Measurements from ENCODE around the gene PSME4.

- TF ChIP-seq CTCF (IDR thresholded peaks at IDR 0.05) (no peak), ZFX (IDR thresholded peaks at IDR 0.05; ENCODE audit: borderline replicate concordance) (no peak)
These were observed 65.4 kb downstream of the PSME4 start for GRCh38 chr2:53905396-53905795.
